Stimulated activated naive CD8-positive, alpha-beta T cell treated with anti-CD3 and anti-CD28 coated beads, Interleukin-15, Interleukin-2, amounts not matched to agents 100 ng/mL and 50 ng/mL, for 24 hours (primary cell): ENCODE data around the gene CCNB2.

Experiments
- H3K27ac Mint-ChIP-seq: one replicate; pipeline ENCODE4 v1.8.0; 2021; ENCODE audit warnings: mild to moderate bottlenecking, mixed read lengths
- H3K27me3 Mint-ChIP-seq: one replicate; pipeline ENCODE4 v1.8.0; 2021; ENCODE audit warnings: mixed read lengths
- H3K36me3 Mint-ChIP-seq: one replicate; pipeline ENCODE4 v1.8.0; 2021; ENCODE audit warnings: low read depth, mixed read lengths
- H3K4me1 Mint-ChIP-seq: one replicate; pipeline ENCODE4 v1.8.0; 2021; ENCODE audit warnings: low read depth, mixed read lengths
- H3K4me3 Mint-ChIP-seq: one replicate; pipeline ENCODE4 v1.8.0; 2021; ENCODE audit warnings: mild to moderate bottlenecking, mixed read lengths
- H3K9me3 Mint-ChIP-seq: one replicate; pipeline ENCODE4 v1.8.0; 2021; ENCODE audit warnings: mixed read lengths

Gene CCNB2

DNA sequence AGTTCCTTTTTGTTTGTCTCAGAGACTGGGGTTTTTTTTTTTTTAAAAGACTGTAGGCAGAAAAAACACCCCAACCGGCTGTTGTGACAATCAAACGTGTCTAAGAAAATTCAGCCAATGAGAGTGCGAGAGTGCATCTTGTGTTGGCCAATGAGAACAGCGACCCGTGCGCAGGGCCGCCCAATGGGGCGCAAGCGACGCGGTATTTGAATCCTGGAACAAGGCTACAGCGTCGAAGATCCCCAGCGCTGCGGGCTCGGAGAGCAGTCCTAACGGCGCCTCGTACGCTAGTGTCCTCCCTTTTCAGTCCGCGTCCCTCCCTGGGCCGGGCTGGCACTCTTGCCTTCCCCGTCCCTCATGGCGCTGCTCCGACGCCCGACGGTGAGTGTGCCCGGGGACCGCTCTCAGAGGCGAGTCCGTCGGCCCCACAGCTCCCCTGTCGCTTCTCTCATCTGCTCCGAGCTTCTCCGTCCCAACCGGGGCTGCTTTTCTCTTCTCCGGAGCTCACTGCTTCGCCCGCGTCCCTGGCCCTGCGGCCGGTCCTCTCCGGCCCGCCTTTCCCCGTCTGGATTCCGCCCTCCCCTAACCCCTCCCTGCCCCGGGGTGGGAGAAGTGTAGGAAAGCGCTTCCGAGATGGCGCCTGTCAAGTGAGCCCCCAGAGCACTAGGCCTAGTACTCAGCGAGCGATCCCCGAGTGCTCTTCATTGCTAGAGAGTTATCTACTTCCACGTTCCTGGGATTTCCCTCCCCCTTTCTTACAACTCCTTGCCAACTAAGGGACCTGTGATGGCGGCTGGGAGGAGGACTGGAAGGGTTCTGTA lies at the start of gene CCNB2:
CCNB2 (plus strand) TSS at position 235 of the 821 bp plus-strand sequence; CDS start at position 358, 123 bp downstream.
- H3K27ac Mint-ChIP-seq, result peak within 1 kb of the TSS; percentile 96
- peaks cover 18% of the 10 kb centered on the region for H3K4me1 Mint-ChIP-seq
- no peaks in the 10 kb centered on the region for H3K27me3 Mint-ChIP-seq
- H3K36me3 Mint-ChIP-seq, result peaks cover 21% of the 10 kb centered on the region
- no peaks in the 10 kb centered on the region for H3K9me3 Mint-ChIP-seq
- H3K4me3 Mint-ChIP-seq, result peak within 1 kb of the TSS; percentile 89

DNA sequence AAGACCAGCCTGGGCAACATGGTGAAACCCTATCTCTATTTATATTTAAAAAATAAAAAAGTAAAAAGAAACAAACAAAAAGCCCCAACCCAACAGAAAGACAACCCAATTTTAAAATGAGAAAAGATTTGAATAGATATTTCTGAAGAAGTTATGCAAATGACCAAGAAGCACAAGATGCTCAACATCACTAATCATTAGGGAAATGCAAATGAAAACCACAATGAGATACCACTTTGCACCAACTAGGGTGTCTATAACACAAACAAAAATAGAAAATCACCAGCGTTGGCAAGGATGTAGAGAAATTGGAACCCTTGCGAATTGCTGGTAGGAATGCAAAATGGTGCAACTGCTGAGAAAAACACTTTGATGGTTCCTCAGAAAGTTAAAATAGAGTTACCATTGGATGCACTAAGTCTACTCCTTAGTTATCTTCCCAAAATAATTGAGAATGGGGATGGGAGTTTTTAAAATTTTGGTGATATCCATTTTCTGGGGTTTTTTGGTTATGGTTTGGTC lies 45.8 kb upstream of the CCNB2 start:
- Mint-ChIP-seq H3K36me3 (peaks cover 61% of the 10 kb centered on the region), H3K27ac (no peak overlapping the region), H3K4me3 (no peak overlapping the region), H3K27me3 (no peaks in the 10 kb centered on the region), H3K9me3 (no peaks in the 10 kb centered on the region), H3K4me1 (peaks cover 6% of the 10 kb centered on the region)

DNA sequence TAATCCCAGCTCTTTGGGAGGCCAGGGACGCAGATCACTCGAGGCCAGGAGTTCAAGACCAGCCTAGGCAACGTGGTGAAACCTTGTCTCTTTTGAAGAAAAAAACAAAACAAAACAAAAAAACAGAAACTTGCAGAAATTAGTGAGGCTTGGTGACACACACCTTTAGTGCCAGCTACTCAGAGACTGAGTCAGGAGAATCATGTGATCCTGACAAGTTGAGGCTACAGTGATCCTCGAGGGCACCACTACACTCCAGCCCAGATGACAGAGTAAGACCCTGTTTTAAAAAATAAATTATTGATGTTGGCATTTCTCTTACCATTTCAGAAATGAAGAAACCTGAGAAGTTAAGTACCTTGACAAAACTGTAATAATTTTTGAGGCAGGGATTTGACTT lies 44.6 kb upstream of the CCNB2 start:
- no peaks in the 10 kb centered on the region for H3K4me1 Mint-ChIP-seq
- peaks cover 62% of the 10 kb centered on the region for H3K36me3 Mint-ChIP-seq
- H3K27me3 Mint-ChIP-seq, result no peaks in the 10 kb centered on the region
- no peak overlapping the region for H3K27ac Mint-ChIP-seq
- H3K9me3 Mint-ChIP-seq, result no peaks in the 10 kb centered on the region
- no peak overlapping the region for H3K4me3 Mint-ChIP-seq

DNA sequence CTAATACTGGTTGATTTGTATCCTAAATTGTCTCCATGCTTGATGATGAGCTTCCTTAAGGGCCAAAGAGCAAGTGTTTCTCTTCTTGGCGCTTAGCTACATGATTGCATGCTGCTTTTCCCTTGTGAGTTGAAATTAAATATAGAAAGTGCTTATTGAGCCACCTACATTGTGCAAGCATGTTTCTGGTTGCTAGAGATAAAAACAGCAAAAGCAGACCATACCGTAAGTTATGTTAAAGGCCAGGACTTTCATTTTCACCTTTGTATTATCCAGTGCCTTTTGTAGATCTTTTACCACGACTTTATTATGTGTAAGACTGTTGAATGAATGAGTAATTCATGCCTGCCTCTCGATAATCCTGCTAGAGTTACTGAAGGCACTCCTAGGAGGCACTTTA lies 41.9 kb upstream of the CCNB2 start:
- H3K36me3 Mint-ChIP-seq, result peaks cover 71% of the 10 kb centered on the region
- H3K4me3 Mint-ChIP-seq, result no peak overlapping the region
- no peaks in the 10 kb centered on the region for H3K27me3 Mint-ChIP-seq
- no peaks in the 10 kb centered on the region for H3K9me3 Mint-ChIP-seq
- no peaks in the 10 kb centered on the region for H3K4me1 Mint-ChIP-seq
- H3K27ac Mint-ChIP-seq, result no peak overlapping the region

DNA sequence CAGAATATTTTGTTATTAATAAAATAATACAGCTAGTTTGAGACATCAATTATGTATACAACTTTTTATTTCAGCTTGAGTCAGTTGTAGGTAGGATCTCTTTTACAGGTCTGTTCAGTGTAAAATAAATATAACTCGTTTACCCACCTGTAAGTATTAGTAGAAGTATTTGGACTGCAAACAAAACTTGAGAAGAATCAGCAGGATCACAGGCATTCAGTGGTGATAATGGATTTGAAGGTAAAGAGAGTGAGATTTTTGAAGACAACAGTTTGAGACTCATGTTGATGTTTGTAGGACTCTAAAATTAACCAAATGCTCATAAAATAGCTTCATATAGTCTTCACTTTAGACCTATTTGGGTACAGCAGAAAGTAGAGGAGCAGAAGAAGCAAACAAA lies 35.5 kb upstream of the CCNB2 start:
- Mint-ChIP-seq H3K4me1 (peaks cover 11% of the 10 kb centered on the region), H3K27me3 (no peaks in the 10 kb centered on the region), H3K36me3 (peaks cover 75% of the 10 kb centered on the region), H3K9me3 (no peaks in the 10 kb centered on the region), H3K27ac (no peak overlapping the region), H3K4me3 (no peak overlapping the region)

DNA sequence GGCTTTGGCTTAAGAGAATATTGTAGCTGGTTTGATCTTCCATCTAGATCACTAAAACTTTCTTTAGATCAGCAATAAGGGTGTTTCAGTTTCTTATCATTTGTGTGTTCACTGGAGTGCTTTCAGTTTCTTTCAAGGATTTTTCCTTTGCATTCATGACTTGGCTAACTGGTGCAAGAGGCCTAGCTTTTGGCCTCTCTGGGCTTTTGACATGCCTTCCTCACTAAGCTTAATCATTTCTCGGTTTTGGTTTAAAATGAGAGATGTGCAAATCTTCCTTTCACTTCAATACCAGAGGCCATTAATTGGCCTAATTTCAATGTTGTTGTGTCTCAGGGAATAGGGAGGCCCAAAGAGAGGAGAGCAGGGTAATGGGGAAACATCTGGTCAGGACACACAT lies 30.3 kb upstream of the CCNB2 start:
- Mint-ChIP-seq H3K4me3 (no peak overlapping the region), H3K27me3 (no peaks in the 10 kb centered on the region), H3K36me3 (peaks cover 59% of the 10 kb centered on the region)

DNA sequence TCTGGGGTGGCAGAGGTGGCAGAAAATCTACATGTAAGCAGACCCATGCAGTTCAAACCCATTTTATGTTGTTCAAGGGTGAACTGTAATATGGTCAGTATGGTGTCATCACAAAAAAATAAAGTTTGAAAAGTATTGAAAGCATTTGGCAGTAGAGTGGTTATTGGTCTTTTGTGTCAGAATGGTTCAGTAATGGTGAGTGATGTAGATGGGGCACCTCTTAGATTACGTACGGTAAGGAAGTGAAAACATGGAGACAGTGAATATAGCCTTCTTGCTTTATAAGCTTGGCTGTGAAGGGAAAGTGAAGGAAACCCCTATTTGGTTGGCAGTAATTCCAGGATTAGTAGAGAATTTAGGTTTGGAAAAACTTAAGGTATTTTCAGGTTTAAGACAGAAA lies 17.2 kb upstream of the CCNB2 start:
- H3K27me3 Mint-ChIP-seq, result no peaks in the 10 kb centered on the region
- peaks cover 45% of the 10 kb centered on the region for H3K36me3 Mint-ChIP-seq
- no peaks in the 10 kb centered on the region for H3K9me3 Mint-ChIP-seq
- no peak overlapping the region for H3K4me3 Mint-ChIP-seq
- H3K4me1 Mint-ChIP-seq, result no peaks in the 10 kb centered on the region
- H3K27ac Mint-ChIP-seq, result no peak overlapping the region

More for the DNA sequence above, 30.3 kb upstream of the CCNB2 start:
- Mint-ChIP-seq H3K4me1 (peaks cover 15% of the 10 kb centered on the region), H3K9me3 (no peaks in the 10 kb centered on the region), H3K27ac (peak overlapping the region; percentile 81)

DNA sequence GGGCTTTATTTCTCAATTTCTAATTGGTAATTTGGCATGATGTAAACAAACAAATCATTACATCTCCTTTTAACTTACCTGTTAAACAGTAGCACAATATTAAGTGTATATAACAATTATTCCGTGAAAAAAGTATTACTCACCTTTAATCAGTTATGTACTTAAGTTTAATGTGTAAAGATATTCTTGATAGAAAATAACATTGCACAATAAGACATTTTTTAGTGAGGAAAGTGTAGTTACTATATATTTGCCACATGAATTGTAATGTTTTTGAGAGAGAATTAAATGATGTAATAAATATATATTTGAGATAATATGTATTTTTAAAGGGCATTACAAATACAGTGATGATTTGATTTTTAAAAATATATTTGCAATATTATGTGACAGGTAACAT lies 10.9 kb upstream of the CCNB2 start:
- H3K36me3 Mint-ChIP-seq, result peaks cover 36% of the 10 kb centered on the region
- no peak overlapping the region for H3K4me3 Mint-ChIP-seq
- H3K4me1 Mint-ChIP-seq, result peaks cover 7% of the 10 kb centered on the region
- no peaks in the 10 kb centered on the region for H3K9me3 Mint-ChIP-seq
- no peaks in the 10 kb centered on the region for H3K27me3 Mint-ChIP-seq
- H3K27ac Mint-ChIP-seq, result no peak overlapping the region

DNA sequence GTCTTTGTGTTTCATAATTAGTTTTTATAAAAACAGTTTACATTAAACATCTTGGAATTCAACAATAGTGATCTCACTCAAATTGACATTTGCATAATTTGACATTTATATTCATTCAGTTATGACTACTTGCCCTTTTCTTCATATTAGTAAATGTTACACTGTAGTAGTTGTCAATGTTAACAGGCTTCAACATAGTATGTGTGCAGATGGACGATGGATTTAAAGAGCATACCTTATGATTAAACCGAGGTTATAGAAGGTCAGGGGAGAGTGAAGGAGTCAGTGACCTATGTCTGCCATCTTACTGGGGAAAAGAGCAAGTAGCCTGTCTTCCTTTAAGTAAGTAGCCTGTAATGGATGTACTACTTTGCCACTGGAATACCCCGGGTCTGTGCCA lies 8.5 kb upstream of the CCNB2 start:
- Mint-ChIP-seq H3K9me3 (no peaks in the 10 kb centered on the region), H3K4me3 (no peak overlapping the region), H3K27ac (no peak overlapping the region), H3K27me3 (no peaks in the 10 kb centered on the region), H3K36me3 (peaks cover 26% of the 10 kb centered on the region), H3K4me1 (peaks cover 13% of the 10 kb centered on the region)

DNA sequence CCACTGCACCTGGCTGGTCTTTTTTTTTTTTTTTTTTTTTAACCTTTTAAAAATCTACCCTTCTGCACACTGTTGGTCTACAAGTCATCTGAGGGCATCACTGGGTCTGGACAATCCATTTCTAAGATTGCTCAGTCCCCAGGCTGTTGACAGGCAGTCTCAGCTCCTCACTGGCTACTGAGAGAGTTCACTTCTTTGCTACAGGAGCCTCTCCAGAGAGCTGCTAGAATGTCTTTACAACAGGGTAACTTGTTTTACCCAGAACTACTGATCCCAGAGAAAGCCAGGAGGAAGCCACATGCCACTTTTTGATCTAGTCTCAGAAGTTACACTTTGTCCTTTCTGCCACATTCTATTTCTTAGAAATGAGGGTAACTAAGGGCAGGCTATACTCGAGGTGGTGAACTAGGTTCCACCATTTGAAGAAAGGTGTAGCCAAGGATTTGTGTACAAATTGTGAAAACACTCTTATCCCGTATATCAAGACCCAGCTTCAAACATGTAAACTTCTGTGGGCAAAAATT lies 5.7 kb upstream of the CCNB2 start:
- Mint-ChIP-seq H3K27me3 (no peaks in the 10 kb centered on the region), H3K27ac (no peak overlapping the region), H3K4me1 (peaks cover 16% of the 10 kb centered on the region), H3K4me3 (no peak overlapping the region), H3K36me3 (peaks cover 16% of the 10 kb centered on the region), H3K9me3 (no peaks in the 10 kb centered on the region)

DNA sequence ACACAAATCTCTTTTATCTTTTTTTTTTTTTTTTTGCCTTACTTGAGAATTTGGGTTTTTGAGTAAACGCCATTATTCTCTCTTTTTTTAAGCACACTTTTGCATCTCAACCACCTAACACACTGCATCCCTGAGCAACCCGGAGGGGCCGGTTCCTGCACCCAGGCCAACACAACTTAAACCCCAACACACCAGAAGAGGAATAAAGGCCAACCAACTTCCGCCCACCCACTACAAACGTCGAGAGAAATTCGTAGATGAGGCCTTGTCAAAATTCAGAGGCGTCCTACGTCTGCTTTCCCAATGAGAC lies 389 bp upstream of the CCNB2 start:
- no peaks in the 10 kb centered on the region for H3K27me3 Mint-ChIP-seq
- peak overlapping the region; percentile 96 for H3K27ac Mint-ChIP-seq
- H3K36me3 Mint-ChIP-seq, result peaks cover 19% of the 10 kb centered on the region
- H3K4me3 Mint-ChIP-seq, result peak overlapping the region; percentile 89
- H3K9me3 Mint-ChIP-seq, result no peaks in the 10 kb centered on the region
- peaks cover 18% of the 10 kb centered on the region for H3K4me1 Mint-ChIP-seq

DNA sequence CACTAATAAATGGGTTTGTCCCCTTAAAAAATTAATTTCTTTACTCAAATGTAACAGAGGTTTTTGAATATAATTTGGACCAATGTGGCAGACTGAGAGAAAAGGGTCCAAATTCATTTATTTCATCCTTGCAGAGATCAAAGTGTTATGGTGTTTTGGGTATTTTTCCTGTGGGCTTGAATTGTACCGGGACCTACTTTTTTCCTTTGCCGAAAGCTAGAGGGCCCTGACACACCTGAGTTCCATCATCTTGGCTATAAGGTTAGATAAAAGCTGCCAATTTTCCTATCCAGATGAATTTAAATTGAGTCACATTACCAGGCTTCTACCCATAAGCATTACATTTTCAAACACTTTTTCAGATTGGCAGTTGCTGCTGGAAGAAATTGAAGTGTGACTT lies 908 bp downstream of the CCNB2 start:
- peak overlapping the region; percentile 96 for H3K27ac Mint-ChIP-seq
- peaks cover 18% of the 10 kb centered on the region for H3K4me1 Mint-ChIP-seq
- peaks cover 28% of the 10 kb centered on the region for H3K36me3 Mint-ChIP-seq
- H3K4me3 Mint-ChIP-seq, result peak overlapping the region; percentile 89
- no peaks in the 10 kb centered on the region for H3K27me3 Mint-ChIP-seq
- no peaks in the 10 kb centered on the region for H3K9me3 Mint-ChIP-seq

DNA sequence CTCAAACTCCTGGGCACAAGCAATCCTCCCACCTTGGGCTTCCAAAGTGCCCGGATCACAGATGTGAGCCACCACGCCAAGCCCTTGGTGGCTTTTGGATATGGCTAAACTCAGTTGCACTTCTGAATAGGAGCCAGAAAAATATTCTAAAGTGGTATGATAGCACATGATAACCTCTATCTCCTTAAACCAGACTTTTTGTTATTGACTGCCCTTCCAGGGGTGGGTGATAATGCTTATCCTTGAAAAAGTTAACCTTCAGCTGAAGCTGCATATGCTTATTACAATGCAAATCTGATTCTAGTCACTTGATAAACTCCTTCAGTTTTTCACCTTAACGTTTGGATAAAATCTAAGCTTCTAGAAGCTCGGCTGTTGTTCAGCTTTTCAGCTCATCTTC lies 6.3 kb downstream of the CCNB2 start:
- H3K4me1 Mint-ChIP-seq, result no peaks in the 10 kb centered on the region
- no peaks in the 10 kb centered on the region for H3K27me3 Mint-ChIP-seq
- no peaks in the 10 kb centered on the region for H3K9me3 Mint-ChIP-seq
- H3K27ac Mint-ChIP-seq, result no peak overlapping the region
- H3K4me3 Mint-ChIP-seq, result no peak overlapping the region
- H3K36me3 Mint-ChIP-seq, result peaks cover 58% of the 10 kb centered on the region

DNA sequence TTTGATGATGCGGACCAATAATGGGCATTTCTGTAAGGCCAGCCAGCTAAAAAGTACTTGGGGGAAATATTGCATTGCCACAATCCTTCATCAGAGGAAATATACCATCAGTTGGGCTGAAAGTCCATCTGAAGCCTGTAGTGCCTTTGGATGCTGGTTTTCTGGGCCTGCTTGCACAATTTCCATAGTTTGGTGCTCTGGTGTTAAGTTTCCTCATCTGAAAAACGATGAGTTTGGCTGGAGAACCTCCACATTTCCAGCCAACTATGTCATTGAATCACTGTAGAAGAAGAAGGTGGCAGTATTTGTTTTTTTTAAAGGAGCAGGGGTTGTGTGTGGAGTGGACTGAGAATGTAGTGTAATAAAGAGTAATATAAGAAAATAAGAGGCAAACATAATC lies 10.1 kb downstream of the CCNB2 start:
- peaks cover 66% of the 10 kb centered on the region for H3K36me3 Mint-ChIP-seq
- H3K9me3 Mint-ChIP-seq, result no peaks in the 10 kb centered on the region
- no peak overlapping the region for H3K27ac Mint-ChIP-seq
- no peaks in the 10 kb centered on the region for H3K4me1 Mint-ChIP-seq
- H3K4me3 Mint-ChIP-seq, result no peak overlapping the region
- H3K27me3 Mint-ChIP-seq, result no peaks in the 10 kb centered on the region

DNA sequence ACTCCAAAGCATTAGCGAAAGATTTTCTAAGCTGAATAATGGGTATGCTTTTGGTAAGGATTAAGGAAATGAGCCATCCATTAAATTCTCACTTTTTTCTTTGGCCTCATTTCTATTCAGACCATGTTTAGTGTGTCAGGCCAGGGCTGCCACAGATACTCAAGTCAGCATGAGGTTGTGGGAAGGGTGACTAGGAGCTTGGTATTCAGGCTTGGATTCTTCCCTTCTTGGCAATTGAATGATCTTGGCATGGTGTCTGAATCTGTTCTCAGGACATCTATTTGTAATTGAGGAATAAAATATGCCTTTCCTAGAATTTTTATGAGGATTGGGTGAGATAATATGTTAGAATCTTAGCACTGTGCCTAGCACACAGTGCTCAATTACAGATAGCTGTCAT lies 11.2 kb downstream of the CCNB2 start:
- Mint-ChIP-seq H3K4me1 (no peaks in the 10 kb centered on the region), H3K27ac (no peak overlapping the region), H3K9me3 (no peaks in the 10 kb centered on the region), H3K4me3 (no peak overlapping the region), H3K36me3 (peaks cover 62% of the 10 kb centered on the region), H3K27me3 (no peaks in the 10 kb centered on the region)

DNA sequence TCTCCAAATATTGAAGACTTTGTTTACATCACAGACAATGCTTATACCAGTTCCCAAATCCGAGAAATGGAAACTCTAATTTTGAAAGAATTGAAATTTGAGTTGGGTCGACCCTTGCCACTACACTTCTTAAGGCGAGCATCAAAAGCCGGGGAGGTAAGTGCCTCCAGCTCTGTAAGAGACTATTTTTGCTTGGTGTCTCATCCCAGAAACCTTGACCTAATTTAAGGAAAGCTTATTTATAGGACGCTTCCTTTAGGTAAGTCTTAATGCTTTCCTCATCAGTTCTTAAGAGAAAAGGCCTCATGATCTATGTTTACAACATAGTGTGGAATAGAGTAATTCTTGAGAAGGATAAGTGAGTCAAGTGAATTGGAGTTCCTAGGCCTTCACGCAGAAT lies 11.8 kb downstream of the CCNB2 start:
- no peak overlapping the region for H3K4me3 Mint-ChIP-seq
- H3K27ac Mint-ChIP-seq, result no peak overlapping the region
- H3K36me3 Mint-ChIP-seq, result peaks cover 60% of the 10 kb centered on the region
- H3K27me3 Mint-ChIP-seq, result no peaks in the 10 kb centered on the region
- H3K4me1 Mint-ChIP-seq, result no peaks in the 10 kb centered on the region
- no peaks in the 10 kb centered on the region for H3K9me3 Mint-ChIP-seq
